NCI-H82 treated with DMSO at 0.1 percent for 48 hours (cell line): ENCODE data around the gene GTF2H4.
A peak's percentile ranks its signal among the peaks of the same experiment; 100 is the strongest.
"Not testable (repeated sequence)": the region's sequence is repeated elsewhere in the genome, so short reads cannot be mapped to it uniquely, and the experiment has no call there.

ENCODE experiments used
- DNase-seq: peaks from one replicate; lab custom pipeline; 2025; ENCODE audit not compliant: unreplicated experiment; lab: John Stamatoyannopoulos, UW

GTF2H4 gene

GRCh38 chr6:30907758-30908591 is at the start of gene GTF2H4:
Gene GTF2H4, plus strand, starts transcription at chr6:30908207.
- DNase-seq: peak; percentile 98

- not testable (repeated sequence) for DNase-seq
These were observed 48.3 kb upstream of the GTF2H4 start for GRCh38 chr6:30859726-30860125.

GRCh38 chr6:30861257-30862048 is 46.6 kb upstream of the GTF2H4 start:
- no peak for DNase-seq

GRCh38 chr6:30862156-30862875 is 45.7 kb upstream of the GTF2H4 start:
- no peak for DNase-seq

DNA sequence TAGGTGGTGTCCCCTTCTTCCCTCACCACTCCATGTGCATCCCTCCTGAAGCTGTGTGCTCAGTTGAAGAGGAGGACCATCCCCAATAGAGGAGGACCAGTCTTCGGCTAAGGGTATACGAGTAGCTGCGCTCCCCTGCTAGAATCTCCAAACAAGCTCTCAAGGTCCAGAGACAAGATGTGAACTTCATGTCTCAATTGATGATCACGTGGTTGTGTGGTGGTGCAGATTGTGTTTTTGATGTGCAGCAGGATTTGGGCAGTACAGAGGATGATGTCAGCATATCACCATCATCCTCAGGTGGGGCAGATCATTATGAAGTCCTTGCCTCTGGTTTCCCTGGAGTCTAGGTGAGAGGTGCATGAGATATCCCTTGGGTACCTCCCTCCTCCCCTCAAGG is 43.7 kb upstream of the GTF2H4 start:
- no peak for DNase-seq

DNA sequence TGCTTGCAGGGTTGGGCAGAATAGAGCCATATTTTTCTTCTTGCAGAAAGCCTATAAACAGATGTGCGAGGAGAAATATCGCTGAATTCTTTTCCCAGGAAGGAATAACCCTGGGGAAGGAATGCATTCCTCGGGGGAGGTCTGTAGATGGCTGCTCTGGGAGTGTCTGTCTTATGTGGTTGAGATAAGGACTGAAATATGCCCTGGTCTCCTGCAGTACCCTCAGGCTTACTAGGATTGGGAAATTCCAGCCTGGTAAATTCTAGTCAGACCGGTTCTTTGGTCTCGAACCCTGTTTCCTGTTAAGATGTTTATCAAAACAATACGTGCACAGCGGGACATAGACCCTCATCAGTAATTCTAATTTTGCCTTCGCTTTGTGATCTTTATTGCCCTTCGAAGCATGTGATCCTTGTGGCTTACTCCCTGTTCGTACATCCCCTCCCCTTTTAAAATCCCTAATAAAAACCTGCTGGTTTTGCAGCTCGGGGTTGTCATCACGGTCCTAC is 38.7 kb upstream of the GTF2H4 start:
- DNase-seq: not testable (repeated sequence)

GRCh38 chr6:30870546-30870945 is 37.5 kb upstream of the GTF2H4 start:
- no peak for DNase-seq

DNA sequence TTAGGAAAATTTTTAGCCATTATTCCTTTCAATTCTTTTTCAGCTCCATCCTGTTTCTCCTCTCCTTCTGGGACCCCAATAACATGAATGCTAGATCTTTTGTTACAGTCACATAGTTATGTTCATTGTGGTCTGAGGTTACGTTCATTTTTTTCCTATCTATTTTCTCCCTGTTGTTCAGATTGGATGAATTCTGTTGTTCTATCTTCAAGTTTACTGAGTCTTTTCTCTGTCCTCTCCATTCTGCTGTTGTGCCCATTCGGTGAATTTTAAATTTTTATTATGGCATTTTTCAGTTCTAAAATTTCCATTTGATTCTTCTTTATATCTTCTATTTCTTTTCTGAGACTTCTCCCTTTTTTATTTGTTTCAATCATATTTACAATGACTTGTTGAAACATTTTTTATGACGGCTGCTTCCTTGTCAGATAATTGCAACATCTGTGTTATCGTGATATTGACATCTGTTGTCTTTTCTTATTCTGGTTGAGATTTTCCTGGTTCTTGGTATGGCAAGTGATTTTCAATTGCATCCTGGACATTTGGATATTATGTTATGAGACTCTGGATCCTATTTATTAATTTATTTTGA is 36.3 kb upstream of the GTF2H4 start:
- DNase-seq: no peak

DNA sequence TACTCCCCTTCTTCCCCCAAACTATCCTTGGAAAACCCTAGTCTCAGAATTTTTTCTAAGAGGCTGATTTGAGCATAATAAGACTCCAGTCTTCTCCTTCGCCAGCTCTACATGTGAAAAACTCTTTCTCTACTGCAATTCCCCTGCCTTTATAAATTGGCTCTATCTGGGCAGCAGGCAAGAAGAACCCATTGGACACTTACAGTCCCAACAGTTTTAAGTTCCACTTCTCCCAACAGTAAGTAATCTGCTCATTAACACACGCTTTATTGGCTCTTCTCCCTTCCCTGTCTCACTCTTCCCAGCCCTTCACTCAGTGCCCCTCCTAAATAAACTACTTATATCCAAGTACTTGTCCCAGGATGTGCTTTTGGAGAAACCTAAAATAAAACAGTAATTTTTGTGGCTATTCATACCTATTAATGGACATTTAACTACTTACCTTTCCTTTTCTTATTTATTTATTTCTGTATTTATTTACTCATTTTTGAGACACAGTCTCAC is 34.8 kb upstream of the GTF2H4 start:
- DNase-seq: no peak

DNA sequence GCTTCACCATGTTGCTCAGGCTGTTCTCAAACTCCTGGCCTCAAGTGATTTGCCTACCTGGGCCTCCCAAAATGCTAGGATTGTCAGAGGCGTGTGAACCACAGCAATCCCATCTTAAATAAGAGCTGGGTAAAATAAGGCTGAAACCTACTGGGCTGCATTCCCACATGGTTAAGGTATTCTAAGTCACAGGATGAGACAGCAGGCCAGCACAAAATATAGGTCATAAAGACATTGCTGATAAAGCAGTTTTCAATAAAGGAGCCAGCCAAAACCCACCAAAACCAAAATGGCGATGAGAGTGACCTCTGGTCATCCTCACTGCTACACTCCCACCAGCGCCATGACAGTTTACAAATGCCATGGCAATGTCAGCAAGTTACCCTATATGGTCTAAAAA is 34.2 kb upstream of the GTF2H4 start:
- not testable (repeated sequence) for DNase-seq

- peak; percentile 62 for DNase-seq
These were observed 32.6 kb upstream of the GTF2H4 start for GRCh38 chr6:30875244-30876038.

DNA sequence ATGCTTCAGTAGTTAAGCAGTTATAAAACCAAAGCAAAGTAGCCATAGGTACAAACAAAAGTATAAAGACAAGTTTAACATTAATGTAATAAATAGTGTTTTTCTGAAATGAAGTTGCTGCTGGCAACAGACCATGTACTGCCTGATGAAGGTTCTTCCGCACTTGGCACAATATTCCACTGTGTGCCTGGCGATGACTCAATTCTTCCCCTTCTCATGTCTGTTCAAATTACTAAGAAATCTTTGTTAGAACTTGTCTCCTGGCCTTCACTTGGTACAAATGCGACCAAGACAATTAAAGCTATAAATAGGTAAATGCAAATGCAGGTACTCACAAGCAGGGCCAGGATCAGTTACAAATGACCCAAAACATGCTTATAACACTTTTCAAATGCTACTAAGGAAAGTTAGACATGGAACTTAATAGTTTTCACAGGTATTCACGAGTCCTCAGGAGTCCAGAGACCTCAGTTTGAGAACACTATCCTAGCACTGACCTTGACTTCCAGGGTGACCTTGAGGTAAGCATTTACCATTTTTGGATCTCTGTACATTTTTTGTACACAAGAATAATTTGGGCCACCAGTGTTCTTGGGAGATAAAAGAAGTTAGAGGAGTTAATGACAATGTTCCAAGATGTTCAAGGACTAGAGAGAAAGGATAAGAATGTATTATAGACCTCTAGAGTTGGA is 31.8 kb upstream of the GTF2H4 start:
- DNase-seq: no peak

GRCh38 chr6:30877419-30878262 is 30.4 kb upstream of the GTF2H4 start:
- DNase-seq: peak; percentile 63

- no peak for DNase-seq
These were observed 28.2 kb upstream of the GTF2H4 start for GRCh38 chr6:30879684-30880427.

GRCh38 chr6:30880698-30881252 is 27.2 kb upstream of the GTF2H4 start:
- no peak for DNase-seq

DNA sequence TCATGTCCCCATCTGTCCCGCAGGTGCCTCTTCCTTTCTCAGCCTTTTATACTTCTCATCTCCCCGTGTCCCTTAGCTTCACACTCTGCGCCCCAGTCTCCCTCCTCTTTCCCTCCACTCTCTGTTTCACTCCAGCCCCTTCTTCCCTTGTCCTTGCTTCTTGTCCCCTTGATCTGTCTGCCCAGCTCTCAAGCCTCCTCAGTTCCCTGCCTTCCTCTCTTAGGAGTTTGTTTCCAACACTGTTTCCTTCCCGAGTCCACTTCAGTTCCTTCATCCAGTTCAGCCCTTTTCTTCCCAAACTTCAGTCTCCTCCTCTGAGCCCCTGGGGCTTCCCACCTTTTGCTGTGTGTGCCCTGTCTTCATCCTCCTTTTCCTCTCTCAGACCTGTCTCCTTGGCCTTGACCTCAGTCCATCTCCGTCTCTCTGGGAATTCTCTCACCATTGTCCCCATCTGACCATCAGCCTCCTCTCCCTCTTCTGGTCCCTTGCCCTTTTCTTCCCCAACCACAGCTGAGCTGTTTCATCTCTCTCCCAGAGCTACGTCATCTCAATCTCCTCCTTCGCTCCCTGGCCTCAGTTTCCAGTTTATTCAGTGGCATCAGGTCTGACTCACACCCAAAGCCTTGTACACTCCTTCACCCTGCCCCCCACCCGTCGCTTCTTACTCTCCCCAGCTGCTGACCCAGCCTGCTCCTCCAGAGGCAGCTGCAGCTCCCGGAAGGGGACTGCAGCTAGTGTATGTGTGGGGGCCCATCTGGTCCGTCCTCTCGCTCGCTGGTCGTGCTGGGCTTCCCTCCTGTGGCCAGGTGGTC is 26.4 kb upstream of the GTF2H4 start:
- DNase-seq: peak; percentile 33
